DMS 273 treated with DMSO at 0.1 percent for 48 hours (cell line): ENCODE measurements around the gene CAMK2B.

Source experiments
- DNase-seq: peaks from one replicate; lab custom pipeline; 2025; lab: John Stamatoyannopoulos, UW

CAMK2B gene

GRCh38 chr7:44286618-44287487 lies 38.5 kb downstream of the CAMK2B start:
- DNase-seq = no peak

DNA sequence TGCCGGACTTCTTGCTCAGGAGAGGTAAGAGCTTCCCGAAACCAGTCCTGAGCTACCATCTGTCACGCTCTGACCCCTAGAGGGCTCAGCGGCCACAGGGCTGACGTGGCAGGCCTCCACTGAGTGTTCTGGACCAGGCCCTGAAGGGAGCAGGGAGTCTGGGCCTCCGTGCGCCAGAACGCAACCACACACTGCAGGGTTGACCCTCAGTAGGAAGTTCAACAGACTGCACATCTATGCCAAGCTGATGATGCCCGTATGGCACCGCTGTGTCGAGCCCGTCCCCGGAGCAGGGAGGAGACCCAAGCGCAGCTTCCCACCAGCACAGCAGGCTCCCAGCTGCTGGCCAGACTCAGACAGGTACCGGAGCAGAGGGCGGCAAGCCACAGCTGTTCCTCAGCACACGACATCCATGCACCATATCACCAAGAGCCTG lies 39.2 kb downstream of the CAMK2B start:
- DNase-seq = peak; percentile 82

DNA sequence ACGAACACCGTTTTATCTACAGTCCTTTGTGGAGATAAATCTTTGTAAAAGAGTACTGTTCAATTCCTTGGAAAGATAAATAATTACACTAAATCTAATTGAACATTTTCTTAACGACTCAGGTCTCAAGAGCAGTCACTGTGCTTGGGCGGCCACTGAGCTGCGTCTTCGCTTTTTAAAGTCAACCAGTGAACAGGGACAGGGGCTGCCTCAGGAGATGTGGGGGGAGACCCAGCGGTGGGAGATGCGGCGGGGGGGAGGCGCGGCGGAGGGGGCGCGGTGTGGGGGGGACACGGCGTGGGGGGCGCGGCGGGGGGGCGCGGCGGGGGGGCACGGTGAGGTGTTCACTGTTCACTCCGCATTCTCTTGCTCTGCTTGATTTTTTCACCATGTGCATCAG lies 39.8 kb downstream of the CAMK2B start:
- DNase-seq = no peak

DNA sequence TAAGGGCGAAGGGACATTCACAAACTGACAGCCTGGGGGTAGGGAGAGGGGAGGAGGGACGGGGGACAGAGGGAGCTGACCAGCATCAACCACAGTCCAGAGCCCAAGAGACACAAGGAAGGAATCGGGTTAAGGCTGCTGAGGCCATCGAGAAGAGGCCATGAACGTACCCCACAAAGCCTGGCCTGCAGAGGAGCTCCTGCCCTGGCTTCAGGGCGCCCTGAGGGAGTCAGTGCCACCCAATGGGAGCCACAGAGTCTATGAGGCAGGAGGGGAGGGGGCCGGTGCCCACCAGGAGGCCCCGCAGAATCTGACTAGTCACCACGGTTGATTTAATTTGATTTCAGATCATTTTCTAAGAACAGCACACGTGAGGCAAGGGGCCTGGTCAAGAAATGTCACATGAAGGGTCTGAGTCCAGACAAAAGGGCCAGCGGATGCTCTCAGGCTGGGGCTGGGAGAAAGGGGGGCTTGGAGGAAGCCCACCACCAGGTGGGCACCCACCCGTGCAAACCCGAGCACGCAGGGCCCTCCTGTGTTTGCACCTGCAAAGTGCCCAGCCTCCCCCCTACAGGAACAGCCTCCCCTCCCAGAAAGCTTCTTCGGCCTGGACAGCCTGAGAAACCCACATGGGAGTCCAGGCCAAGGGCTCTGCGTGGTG lies 40.4 kb downstream of the CAMK2B start:
- no peak for DNase-seq

GRCh38 chr7:44284216-44284615 lies 41.2 kb downstream of the CAMK2B start:
- peak; percentile 92 for DNase-seq

DNA sequence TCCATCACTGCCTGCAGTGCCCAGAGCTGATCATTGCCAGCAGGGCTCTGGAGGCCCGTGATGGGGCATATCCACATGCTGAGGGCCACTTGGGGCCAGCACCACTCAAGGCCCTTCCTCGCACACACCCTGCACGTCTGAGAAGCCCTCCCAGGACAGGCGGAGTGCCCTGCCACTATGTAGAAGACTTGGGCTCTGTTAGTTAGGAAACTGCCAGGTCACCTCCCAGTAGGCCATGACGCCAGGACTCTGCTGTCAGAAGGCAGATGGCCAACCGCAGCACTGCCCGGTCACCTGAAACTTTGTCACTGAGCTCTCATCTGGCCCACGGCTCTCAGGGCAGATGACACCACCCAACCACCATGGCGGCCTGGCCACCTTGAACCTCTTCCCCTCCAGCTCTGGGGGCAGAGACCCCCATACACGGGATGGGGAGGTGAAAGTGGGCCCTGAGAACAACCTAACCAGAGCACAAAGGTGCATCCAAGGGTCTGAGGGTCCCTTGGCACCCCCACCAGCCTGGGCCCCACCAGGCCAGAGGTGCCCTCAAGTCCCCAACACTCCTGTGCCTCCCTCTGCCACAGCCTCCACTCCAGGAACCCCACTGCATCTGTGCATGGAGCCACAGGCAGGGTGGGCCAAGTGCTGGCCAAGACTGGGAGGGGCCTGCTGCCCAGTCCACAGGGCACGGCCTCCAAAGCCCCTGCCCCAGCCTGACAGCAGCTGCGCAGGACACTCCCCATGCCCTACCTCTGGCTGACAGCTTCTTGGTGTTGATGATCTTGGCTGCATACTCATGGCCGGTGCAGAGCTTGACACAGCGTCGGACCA lies 41.8 kb downstream of the CAMK2B start:
- DNase-seq = no peak

GRCh38 chr7:44282601-44283171 lies 42.7 kb downstream of the CAMK2B start:
- DNase-seq = peak; percentile 89

- DNase-seq = no peak
Observed at GRCh38 chr7:44281811-44282600, 43.4 kb downstream of the CAMK2B start.

- no peak for DNase-seq
Observed at GRCh38 chr7:44280993-44281721, 44.2 kb downstream of the CAMK2B start.

- no peak for DNase-seq
Observed at GRCh38 chr7:44280636-44280992, 44.8 kb downstream of the CAMK2B start.

GRCh38 chr7:44279731-44280505 lies 45.5 kb downstream of the CAMK2B start:
- no peak for DNase-seq

GRCh38 chr7:44279286-44279685 lies 46.1 kb downstream of the CAMK2B start:
- DNase-seq = no peak

DNA sequence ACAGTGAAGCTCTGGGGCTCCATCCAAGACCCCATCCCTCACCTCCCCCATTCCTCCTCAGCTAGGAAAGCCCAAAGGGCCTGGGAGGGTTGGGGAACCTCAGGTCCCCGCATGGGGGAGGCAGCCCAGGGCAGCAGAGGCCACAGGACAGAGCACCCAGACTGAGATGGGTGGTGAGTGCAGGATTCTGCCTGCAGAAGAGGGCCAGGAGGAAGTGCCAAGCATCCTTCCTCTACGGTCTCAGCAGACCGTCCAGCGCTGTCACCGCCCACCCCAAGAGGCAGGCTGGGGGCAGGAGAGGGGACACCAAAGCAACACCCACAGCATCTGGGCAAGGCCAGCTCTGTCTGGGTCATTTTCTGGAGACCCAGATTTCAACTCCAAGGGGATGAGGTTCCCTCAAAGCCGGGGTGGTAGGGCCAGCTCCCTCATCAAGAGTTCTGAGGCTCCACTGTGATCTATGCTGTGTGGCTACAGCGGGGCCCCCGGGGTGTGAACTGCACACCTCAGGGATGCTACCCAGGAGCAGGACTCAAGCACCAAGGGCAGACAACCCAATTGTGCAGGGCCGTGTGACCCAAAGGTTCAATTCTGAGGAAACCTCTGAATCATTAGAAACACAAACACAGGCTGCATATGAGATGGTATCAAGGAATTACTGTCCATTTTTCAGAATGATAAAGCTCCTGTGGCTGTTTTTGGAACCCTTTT lies 46.8 kb downstream of the CAMK2B start:
- DNase-seq = no peak

GRCh38 chr7:44277851-44278250 lies 47.5 kb downstream of the CAMK2B start:
- DNase-seq = peak; percentile 63

- DNase-seq = no peak
Observed at GRCh38 chr7:44277391-44277790, 48.0 kb downstream of the CAMK2B start.

DNA sequence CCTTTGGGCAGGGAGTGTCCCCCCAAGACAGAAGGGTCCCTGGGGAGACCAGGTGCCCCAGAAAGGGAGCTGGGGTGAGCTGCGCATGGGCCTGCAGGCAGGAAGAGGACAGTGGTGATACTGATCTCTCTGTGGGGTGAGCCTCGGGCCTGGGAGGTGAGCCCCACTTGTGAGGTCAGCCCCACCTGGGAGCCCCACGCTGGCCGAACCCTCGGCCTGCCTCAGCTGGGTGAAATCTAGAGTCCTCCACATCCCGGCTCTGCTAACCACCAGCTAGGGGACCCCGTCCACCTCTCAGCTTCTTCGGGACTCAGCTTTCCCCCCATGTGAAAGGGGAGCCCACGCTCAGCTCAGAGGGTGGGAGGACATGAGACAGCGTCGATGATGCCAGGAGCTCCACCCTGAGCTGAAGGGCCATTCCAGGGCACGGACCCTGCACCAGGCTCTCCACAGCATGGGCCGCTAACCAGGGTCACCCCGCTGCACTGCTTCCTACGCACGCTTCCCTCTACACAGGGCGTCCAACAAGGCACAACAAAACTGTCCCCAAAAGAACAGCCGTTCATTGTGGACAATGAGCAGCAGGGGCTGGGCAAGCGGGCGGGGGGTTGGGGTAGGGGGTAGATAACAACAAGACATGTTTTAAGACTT lies 48.7 kb downstream of the CAMK2B start:
- no peak for DNase-seq

- DNase-seq = no peak
Observed at GRCh38 chr7:44275957-44276570, 49.3 kb downstream of the CAMK2B start.

GRCh38 chr7:44275146-44275545 lies 50.2 kb downstream of the CAMK2B start:
- DNase-seq = no peak
